K562 (cell line): ENCODE results near the gene ZNF581. TPM values are rescaled to one million over a fixed set of nuclear protein-coding genes. Genes with fewer than 3 reads are reported as not detected.

Experiments
- ATF1 ChIP-seq, 2 experiments: fragments of 450-650 bp in 1 of 2; IDR thresholded peaks; 2 replicates each; pipeline ENCODE4 v1.6.1; 2016; ENCODE audit warnings: missing compliant biosample characterization in 1 of 2, missing genetic modification characterization in 1 of 2
- CREB3L1 ChIP-seq: fragments of 450-650 bp; IDR thresholded peaks from 2 replicates; pipeline ENCODE4 v1.6.1; 2014; ENCODE audit warnings: low read depth, mild to moderate bottlenecking, moderate library complexity, borderline replicate concordance
- DLX4 ChIP-seq: fragments of 250-450 bp; sonication (Bioruptor Pico); IDR thresholded peaks from 2 replicates; pipeline ENCODE4 v1.6.1; 2021; ENCODE audit warnings: mild to moderate bottlenecking
- EP300 ChIP-seq: IDR thresholded peaks from 2 replicates; pipeline ENCODE4 v1.6.1; 2012; ENCODE audit warnings: low read length, improper control_type of control experiment
- ID3 ChIP-seq, 2 experiments: fragments of 250-450 bp in 1 of 2; fragments of 450-650 bp in 1 of 2; sonication (Bioruptor Pico) in 1 of 2; IDR thresholded peaks; 2 replicates each; pipeline versions ENCODE4 v1.6.1 to v1.8.0; 2016 to 2021; ENCODE audit warnings: mild to moderate bottlenecking in 2 of 2, moderate library complexity in 2 of 2, missing compliant biosample characterization in 1 of 2, missing genetic modification characterization in 1 of 2
- PATZ1 ChIP-seq: fragments of 250-450 bp; sonication (Bioruptor Pico); IDR thresholded peaks from 2 replicates; pipeline ENCODE4 v1.5.0; 2020; ENCODE audit warnings: mild to moderate bottlenecking, borderline replicate concordance
- PHF20 ChIP-seq: fragments of 450-650 bp; IDR thresholded peaks from 2 replicates; pipeline ENCODE4 v1.6.1; 2018; ENCODE audit not compliant: partially characterized antibody
- POLR2AphosphoS2 ChIP-seq: IDR thresholded peaks from 2 replicates; pipeline ENCODE4 v1.6.1; 2012; ENCODE audit warnings: low read length, improper control_type of control experiment
- SMAD3 ChIP-seq: fragments of 450-650 bp; formaldehyde crosslinking; conservative IDR thresholded peaks from 2 replicates; pipeline ENCODE4 v1.4.0; 2020; ENCODE audit warnings: mild to moderate bottlenecking
- TAF1 ChIP-seq: IDR thresholded peaks from 2 replicates; pipeline ENCODE4 v1.6.1; 2011; ENCODE audit warnings: mild to moderate bottlenecking, low read length, moderate library complexity; ENCODE audit not compliant: insufficient read depth, control insufficient read depth, severe bottlenecking; ENCODE audit errors: extremely low read depth
- TFAP4 ChIP-seq: sonication (generic); formaldehyde crosslinking; IDR thresholded peaks from 2 replicates; pipeline ENCODE4 v1.8.0; 2022; ENCODE audit warnings: missing genetic modification reagents, mild to moderate bottlenecking, moderate library complexity, borderline replicate concordance
- THRA ChIP-seq: fragments of 450-650 bp; IDR thresholded peaks from 2 replicates; pipeline ENCODE4 v1.6.1; 2017; ENCODE audit warnings: mild to moderate bottlenecking, moderate library complexity
- ZFP91 ChIP-seq: sonication (generic); formaldehyde crosslinking; IDR thresholded peaks from 2 replicates; pipeline ENCODE4 v1.8.0; 2022; ENCODE audit warnings: mild to moderate bottlenecking, missing genetic modification reagents
- ZFPM2 ChIP-seq: fragments of 250-450 bp; sonication (Bioruptor Pico); IDR thresholded peaks from 2 replicates; pipeline ENCODE4 v1.5.1; 2022; ENCODE audit warnings: mild to moderate bottlenecking
- ZNF134 ChIP-seq: fragments of 250-450 bp; sonication (Bioruptor Pico); conservative IDR thresholded peaks from 2 replicates; pipeline ENCODE4 v1.4.0; 2020
- ZNF445 ChIP-seq: fragments of 250-450 bp; sonication (Bioruptor Pico); IDR thresholded peaks from 2 replicates; pipeline ENCODE4 v1.4.0; 2020; ENCODE audit warnings: low read depth, mild to moderate bottlenecking, moderate library complexity
- ZNF583 ChIP-seq: fragments of 250-450 bp; sonication (Bioruptor Pico); IDR thresholded peaks from 2 replicates; pipeline ENCODE4 v1.4.0; 2020
- ZNF717 ChIP-seq: fragments of 250-450 bp; sonication (Bioruptor Pico); IDR thresholded peaks from 2 replicates; pipeline ENCODE4 v1.5.0; 2021
- ZNF75A ChIP-seq: fragments of 450-650 bp; formaldehyde crosslinking; IDR thresholded peaks from 2 replicates; pipeline ENCODE4 v1.4.0; 2020; ENCODE audit warnings: mild to moderate bottlenecking
- polyA plus RNA-seq, 8 experiments: library from polyadenylated mRNA; depleted of rRNA in 4 of 8; stranded (reverse) in 5 of 8; unstranded in 3 of 8; fragments of >200 nt; fragmentation: Nextera tagmentation in 2 of 8; fragmentation: Illumina TruSeq in 1 of 8; extraction: Ambion mirVana in 2 of 8; extraction: Trizol in 1 of 8; gene quantifications; 2 replicates each; pipeline versions ENCODE4 v1.2.1 to v1.2.3, GENCODE V29; 2011 to 2014; ENCODE audit warnings: inconsistent platforms in 1 of 8, missing spikeins in 1 of 8
- total RNA-seq, 7 experiments: library from RNA; depleted of rRNA in 6 of 7; stranded (reverse); fragments of >200 nt in 6 of 7; fragmentation: Illumina TruSeq in 2 of 7; extraction: Trizol in 2 of 7; gene quantifications; 2 replicates each; pipeline versions ENCODE4 v1.2.1 to v1.2.3, GENCODE V29; 2011 to 2021; ENCODE audit warnings: low replicate concordance in 1 of 7

Gene ZNF581
- total and polyA plus RNA-seq, 9 of the 15 experiments (the other 6 are each of a cell fraction or from before 2014, with no cell fraction given), result 2.4 to 39.4 (median 15.4) TPM

- TF ChIP-seq CREB3L1, result peak; percentile 60; the same call in 1 of the 2 replicates
- TF ChIP-seq ZNF445 (CRISPR knock-in tag), result no peak
- no peak; the same call in 1 of the 2 replicates for TF ChIP-seq ZNF75A (CRISPR knock-in tag)
- peak; percentile 97 for TF ChIP-seq TFAP4 (CRISPR knock-in tag)
- TF ChIP-seq ATF1 (CRISPR knock-in tag; IDR thresholded peaks at IDR 0.05), result no peak
- peak; percentile 83 for TF ChIP-seq ATF1 (tag; IDR thresholded peaks at IDR 0.05)
- TF ChIP-seq ZNF134, result no peak
- TF ChIP-seq EP300, result peak; percentile 53; the same call in 1 of the 2 replicates
- TF ChIP-seq ZFP91 (CRISPR knock-in tag), result no peak
- no peak for TF ChIP-seq POLR2AphosphoS2
- no peak for TF ChIP-seq ZFPM2 (CRISPR knock-in tag)
- no peak for TF ChIP-seq ID3 (CRISPR knock-in tag; IDR thresholded peaks at IDR 0.05)
- 0 out of 2 replicates have a peak, but pooled peaks have one; percentile 60 for TF ChIP-seq ID3 (tag; IDR thresholded peaks at IDR 0.05)
- no peak for TF ChIP-seq TAF1
- no peak for TF ChIP-seq DLX4 (CRISPR knock-in tag)
- no peak for TF ChIP-seq SMAD3 (CRISPR knock-in tag)
- no peak for TF ChIP-seq ZNF717 (CRISPR knock-in tag)
- TF ChIP-seq ZNF583 (CRISPR knock-in tag), result no peak
- no peak for TF ChIP-seq THRA
- no peak for TF ChIP-seq PATZ1 (CRISPR knock-in tag)
- peak; percentile 88 for TF ChIP-seq PHF20
Measured at GRCh38 chr19:55653651-55654322, 10.3 kb downstream of the ZNF581 start (continued).
